ENCODE measurements around the gene FHOD3.

- TF ChIP-seq CTCF (conservative IDR thresholded peaks at IDR 0.05 in 1 of 2, IDR thresholded peaks at IDR 0.05 in 1 of 2; ENCODE audit: extremely low read depth in 1 of 2, insufficient read depth in 1 of 2, low read depth in 1 of 2, low read length in 2 of 2) (no peak), EZH2 (IDR thresholded peaks at IDR 0.05; ENCODE audit: borderline replicate concordance, low read length) (no peak)
Observed at GRCh38 chr18:36593641-36594040, 296.1 kb downstream of the FHOD3 start.

Data from mammary epithelial cell (primary cell).